K562 (cell line): ENCODE data around the gene TAAR9. TPM values are rescaled to one million over a fixed set of nuclear protein-coding genes. Genes with fewer than 3 reads are reported as not detected.

Experiments used
- CBX1 ChIP-seq: sonication (generic); IDR thresholded peaks from 2 replicates; pipeline ENCODE4 v1.6.1; 2016; ENCODE audit warnings: antibody characterized with exemption, low read depth, mild to moderate bottlenecking
- CREBBP ChIP-seq: IDR thresholded peaks from one replicate; pipeline ENCODE4 v1.6.1; 2012; ENCODE audit warnings: low read depth, mild to moderate bottlenecking, control low read depth, inconsistent platforms, low read length
- EWSR1 ChIP-seq: fragments of 450-650 bp; IDR thresholded peaks from 2 replicates; pipeline ENCODE4 v1.6.1; 2018; ENCODE audit warnings: borderline replicate concordance, mild to moderate bottlenecking, low read depth, moderate library complexity; ENCODE audit not compliant: partially characterized antibody
- GTF2A2 ChIP-seq: IDR thresholded peaks from 2 replicates; pipeline ENCODE4 v1.6.1; 2016; ENCODE audit warnings: mild to moderate bottlenecking, missing genetic modification characterization, missing compliant biosample characterization
- PYGO2 ChIP-seq: fragments of 450-650 bp; IDR thresholded peaks from 2 replicates; pipeline ENCODE4 v1.6.1; 2016; ENCODE audit warnings: mild to moderate bottlenecking, missing genetic modification characterization, moderate library complexity, missing compliant biosample characterization
- SREBF1 ChIP-seq: fragments of 150-350 bp; IDR thresholded peaks from 2 replicates; pipeline ENCODE4 v1.6.1; 2014; ENCODE audit warnings: antibody characterized with exemption, low read depth, low read length, borderline replicate concordance
- YBX1 ChIP-seq: fragments of 450-650 bp; IDR thresholded peaks from 2 replicates; pipeline ENCODE4 v1.7.1; 2016; ENCODE audit warnings: mild to moderate bottlenecking
- ZNF3 ChIP-seq: fragments of 250-450 bp; sonication (Bioruptor Pico); IDR thresholded peaks from 2 replicates; pipeline ENCODE4 v1.5.0; 2021; ENCODE audit warnings: mild to moderate bottlenecking, moderate library complexity
- ZNF316 ChIP-seq: fragments of 450-650 bp; IDR thresholded peaks from 2 replicates; pipeline ENCODE4 v1.6.1; 2016
- polyA plus RNA-seq, 8 experiments: library from polyadenylated mRNA; depleted of rRNA in 4 of 8; stranded (reverse) in 5 of 8; unstranded in 3 of 8; fragments of >200 nt; fragmentation: Nextera tagmentation in 2 of 8; fragmentation: Illumina TruSeq in 1 of 8; extraction: Ambion mirVana in 2 of 8; extraction: Trizol in 1 of 8; gene quantifications; 2 replicates each; pipeline versions ENCODE4 v1.2.1 to v1.2.3, GENCODE V29; 2011 to 2014; ENCODE audit warnings: inconsistent platforms in 1 of 8, missing spikeins in 1 of 8
- total RNA-seq, 7 experiments: library from RNA; depleted of rRNA in 6 of 7; stranded (reverse); fragments of >200 nt in 6 of 7; fragmentation: Illumina TruSeq in 2 of 7; extraction: Trizol in 2 of 7; gene quantifications; 2 replicates each; pipeline versions ENCODE4 v1.2.1 to v1.2.3, GENCODE V29; 2011 to 2021; ENCODE audit warnings: low replicate concordance in 1 of 7
- TF ChIP-seq, protein P1 (sequence below): IDR thresholded peaks from 2 replicates; pipeline ENCODE4 v1.6.1; 2011; ENCODE audit warnings: borderline replicate concordance, low read depth, mild to moderate bottlenecking, moderate library complexity, low read length; ENCODE audit not compliant: insufficient read depth, poor library complexity, severe bottlenecking
- TF ChIP-seq, protein P2 (sequence below): sonication (generic); formaldehyde crosslinking; IDR thresholded peaks from 2 replicates; pipeline ENCODE4 v1.9.0; 2022; ENCODE audit warnings: mild to moderate bottlenecking, missing genetic modification reagents
- TF ChIP-seq, protein P3 (sequence below): sonication (generic); formaldehyde crosslinking; IDR thresholded peaks from 2 replicates; pipeline ENCODE4 v1.8.0; 2022; ENCODE audit warnings: mild to moderate bottlenecking, missing genetic modification reagents
- TF ChIP-seq, protein P4 (sequence below): fragments of 450-650 bp; IDR thresholded peaks from 2 replicates; pipeline ENCODE4 v1.6.1; 2017; ENCODE audit warnings: antibody characterized with exemption
- TF ChIP-seq, protein P5 (sequence below): fragments of 250-450 bp; sonication (Bioruptor Pico); IDR thresholded peaks from 2 replicates; pipeline ENCODE4 v1.8.0; 2022; ENCODE audit warnings: moderate library complexity, mild to moderate bottlenecking, inconsistent platforms
- TF ChIP-seq, protein P6 (sequence below): sonication (generic); formaldehyde crosslinking; IDR thresholded peaks from 2 replicates; pipeline ENCODE4 v1.8.0; 2022; ENCODE audit warnings: mild to moderate bottlenecking, low read depth, missing genetic modification reagents

Gene TAAR9
- total and polyA plus RNA-seq, 9 of the 15 experiments (the other 6 are each of a cell fraction or from before 2014, with no cell fraction given) = not detected

DNA sequence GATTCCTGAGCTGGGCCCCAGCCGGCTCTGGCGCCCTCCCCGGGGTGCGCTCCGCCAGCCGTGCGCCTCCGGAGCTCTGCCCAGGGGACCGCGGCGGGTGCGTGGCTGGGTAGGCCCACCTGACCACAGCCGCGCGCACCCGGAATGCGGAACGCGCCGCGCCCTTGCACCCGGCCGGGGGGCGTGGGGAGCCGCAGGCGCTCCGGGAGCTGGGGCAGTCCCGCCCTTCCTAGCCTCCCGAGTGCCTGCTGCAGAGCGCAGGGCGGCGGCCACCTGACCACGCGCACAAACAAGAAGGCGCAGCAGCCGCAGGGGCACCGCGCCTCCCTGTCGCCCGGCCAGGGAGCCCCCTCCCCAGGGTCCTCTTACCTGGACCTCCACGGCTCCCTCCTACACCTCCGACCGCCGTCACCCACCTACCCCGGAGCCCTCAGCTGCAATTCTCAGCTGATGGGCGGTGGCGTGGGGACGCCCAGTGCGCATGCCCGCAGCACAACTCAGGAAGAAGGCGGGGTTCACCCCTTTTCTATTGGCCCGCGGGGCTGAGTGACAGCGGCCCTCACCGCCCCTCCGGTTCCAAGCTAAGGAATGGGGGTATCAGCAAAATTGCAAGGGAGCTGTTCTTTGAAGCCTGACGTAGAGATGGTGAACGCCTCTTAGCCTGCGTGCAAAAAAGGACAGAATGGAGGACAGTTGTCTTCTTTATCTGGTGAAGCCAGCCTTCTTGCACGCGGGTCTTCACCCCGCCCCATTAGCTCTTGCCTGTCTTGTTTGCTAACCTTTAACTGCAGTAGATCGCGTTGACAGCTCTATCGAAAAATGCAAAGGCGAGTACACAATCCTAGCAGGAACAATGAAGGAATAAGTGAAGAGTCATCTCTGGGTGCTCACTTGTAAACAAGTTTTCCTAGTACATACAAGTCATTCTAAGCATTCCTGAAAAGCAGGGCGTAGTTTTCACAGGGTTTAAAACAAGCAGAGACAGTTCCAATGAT lies 25.1 kb upstream of the TAAR9 start, which contains the start of gene STX7 (continued):
- TF ChIP-seq, protein P1, sequence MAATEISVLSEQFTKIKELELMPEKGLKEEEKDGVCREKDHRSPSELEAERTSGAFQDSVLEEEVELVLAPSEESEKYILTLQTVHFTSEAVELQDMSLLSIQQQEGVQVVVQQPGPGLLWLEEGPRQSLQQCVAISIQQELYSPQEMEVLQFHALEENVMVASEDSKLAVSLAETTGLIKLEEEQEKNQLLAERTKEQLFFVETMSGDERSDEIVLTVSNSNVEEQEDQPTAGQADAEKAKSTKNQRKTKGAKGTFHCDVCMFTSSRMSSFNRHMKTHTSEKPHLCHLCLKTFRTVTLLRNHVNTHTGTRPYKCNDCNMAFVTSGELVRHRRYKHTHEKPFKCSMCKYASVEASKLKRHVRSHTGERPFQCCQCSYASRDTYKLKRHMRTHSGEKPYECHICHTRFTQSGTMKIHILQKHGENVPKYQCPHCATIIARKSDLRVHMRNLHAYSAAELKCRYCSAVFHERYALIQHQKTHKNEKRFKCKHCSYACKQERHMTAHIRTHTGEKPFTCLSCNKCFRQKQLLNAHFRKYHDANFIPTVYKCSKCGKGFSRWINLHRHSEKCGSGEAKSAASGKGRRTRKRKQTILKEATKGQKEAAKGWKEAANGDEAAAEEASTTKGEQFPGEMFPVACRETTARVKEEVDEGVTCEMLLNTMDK = peak; percentile 2
- TF ChIP-seq ZNF316 (peak; percentile 95), EWSR1 (no peak), CREBBP (no peak), CBX1 (no peak), SREBF1 (no peak), GTF2A2 (tag) (no peak), YBX1 (no peak), PYGO2 (tag) (no peak), ZNF3 (CRISPR knock-in tag) (no peak)
- TF ChIP-seq, protein P2, sequence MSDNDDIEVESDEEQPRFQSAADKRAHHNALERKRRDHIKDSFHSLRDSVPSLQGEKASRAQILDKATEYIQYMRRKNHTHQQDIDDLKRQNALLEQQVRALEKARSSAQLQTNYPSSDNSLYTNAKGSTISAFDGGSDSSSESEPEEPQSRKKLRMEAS (CRISPR knock-in tag) = peak; percentile 59
- TF ChIP-seq, protein P3, sequence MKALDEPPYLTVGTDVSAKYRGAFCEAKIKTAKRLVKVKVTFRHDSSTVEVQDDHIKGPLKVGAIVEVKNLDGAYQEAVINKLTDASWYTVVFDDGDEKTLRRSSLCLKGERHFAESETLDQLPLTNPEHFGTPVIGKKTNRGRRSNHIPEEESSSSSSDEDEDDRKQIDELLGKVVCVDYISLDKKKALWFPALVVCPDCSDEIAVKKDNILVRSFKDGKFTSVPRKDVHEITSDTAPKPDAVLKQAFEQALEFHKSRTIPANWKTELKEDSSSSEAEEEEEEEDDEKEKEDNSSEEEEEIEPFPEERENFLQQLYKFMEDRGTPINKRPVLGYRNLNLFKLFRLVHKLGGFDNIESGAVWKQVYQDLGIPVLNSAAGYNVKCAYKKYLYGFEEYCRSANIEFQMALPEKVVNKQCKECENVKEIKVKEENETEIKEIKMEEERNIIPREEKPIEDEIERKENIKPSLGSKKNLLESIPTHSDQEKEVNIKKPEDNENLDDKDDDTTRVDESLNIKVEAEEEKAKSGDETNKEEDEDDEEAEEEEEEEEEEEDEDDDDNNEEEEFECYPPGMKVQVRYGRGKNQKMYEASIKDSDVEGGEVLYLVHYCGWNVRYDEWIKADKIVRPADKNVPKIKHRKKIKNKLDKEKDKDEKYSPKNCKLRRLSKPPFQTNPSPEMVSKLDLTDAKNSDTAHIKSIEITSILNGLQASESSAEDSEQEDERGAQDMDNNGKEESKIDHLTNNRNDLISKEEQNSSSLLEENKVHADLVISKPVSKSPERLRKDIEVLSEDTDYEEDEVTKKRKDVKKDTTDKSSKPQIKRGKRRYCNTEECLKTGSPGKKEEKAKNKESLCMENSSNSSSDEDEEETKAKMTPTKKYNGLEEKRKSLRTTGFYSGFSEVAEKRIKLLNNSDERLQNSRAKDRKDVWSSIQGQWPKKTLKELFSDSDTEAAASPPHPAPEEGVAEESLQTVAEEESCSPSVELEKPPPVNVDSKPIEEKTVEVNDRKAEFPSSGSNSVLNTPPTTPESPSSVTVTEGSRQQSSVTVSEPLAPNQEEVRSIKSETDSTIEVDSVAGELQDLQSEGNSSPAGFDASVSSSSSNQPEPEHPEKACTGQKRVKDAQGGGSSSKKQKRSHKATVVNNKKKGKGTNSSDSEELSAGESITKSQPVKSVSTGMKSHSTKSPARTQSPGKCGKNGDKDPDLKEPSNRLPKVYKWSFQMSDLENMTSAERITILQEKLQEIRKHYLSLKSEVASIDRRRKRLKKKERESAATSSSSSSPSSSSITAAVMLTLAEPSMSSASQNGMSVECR (CRISPR knock-in tag) = peak; percentile 76; the same call in 1 of the 2 replicates
- TF ChIP-seq, protein P4, sequence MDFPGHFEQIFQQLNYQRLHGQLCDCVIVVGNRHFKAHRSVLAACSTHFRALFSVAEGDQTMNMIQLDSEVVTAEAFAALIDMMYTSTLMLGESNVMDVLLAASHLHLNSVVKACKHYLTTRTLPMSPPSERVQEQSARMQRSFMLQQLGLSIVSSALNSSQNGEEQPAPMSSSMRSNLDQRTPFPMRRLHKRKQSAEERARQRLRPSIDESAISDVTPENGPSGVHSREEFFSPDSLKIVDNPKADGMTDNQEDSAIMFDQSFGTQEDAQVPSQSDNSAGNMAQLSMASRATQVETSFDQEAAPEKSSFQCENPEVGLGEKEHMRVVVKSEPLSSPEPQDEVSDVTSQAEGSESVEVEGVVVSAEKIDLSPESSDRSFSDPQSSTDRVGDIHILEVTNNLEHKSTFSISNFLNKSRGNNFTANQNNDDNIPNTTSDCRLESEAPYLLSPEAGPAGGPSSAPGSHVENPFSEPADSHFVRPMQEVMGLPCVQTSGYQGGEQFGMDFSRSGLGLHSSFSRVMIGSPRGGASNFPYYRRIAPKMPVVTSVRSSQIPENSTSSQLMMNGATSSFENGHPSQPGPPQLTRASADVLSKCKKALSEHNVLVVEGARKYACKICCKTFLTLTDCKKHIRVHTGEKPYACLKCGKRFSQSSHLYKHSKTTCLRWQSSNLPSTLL = no peak
- TF ChIP-seq, protein P5, sequence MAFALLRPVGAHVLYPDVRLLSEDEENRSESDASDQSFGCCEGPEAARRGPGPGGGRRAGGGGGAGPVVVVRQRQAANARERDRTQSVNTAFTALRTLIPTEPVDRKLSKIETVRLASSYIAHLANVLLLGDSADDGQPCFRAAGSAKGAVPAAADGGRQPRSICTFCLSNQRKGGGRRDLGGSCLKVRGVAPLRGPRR (CRISPR knock-in tag) = no peak
- TF ChIP-seq, protein P6, sequence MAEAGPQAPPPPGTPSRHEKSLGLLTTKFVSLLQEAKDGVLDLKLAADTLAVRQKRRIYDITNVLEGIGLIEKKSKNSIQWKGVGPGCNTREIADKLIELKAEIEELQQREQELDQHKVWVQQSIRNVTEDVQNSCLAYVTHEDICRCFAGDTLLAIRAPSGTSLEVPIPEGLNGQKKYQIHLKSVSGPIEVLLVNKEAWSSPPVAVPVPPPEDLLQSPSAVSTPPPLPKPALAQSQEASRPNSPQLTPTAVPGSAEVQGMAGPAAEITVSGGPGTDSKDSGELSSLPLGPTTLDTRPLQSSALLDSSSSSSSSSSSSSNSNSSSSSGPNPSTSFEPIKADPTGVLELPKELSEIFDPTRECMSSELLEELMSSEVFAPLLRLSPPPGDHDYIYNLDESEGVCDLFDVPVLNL (CRISPR knock-in tag) = no peak
